ENCODE data around the gene MCFD2. TPM values are rescaled to one million over a fixed set of nuclear protein-coding genes. Genes with fewer than 3 reads are reported as not detected.

MCFD2 gene
- total and polyA plus RNA-seq, 2 donors (not counting 1 experiment from before 2014, with no cell fraction given), result 31.6 to 53.3 TPM

GRCh38 chr2:46879511-46879910 is 36.1 kb downstream of the MCFD2 start:
- H3K9me3 ChIP-seq (ENCODE audit: control extremely low read depth in 1 of 3, control insufficient read depth in 2 of 3, insufficient read depth in 1 of 3, low read length in 2 of 3), result no peaks in the 10 kb centered on the region
- H2AFZ ChIP-seq (ENCODE audit: insufficient read depth, low read depth, low read length, poor library complexity, severe bottlenecking), result no peak overlapping the region
- H3K9ac ChIP-seq (ENCODE audit: low read length), result no peak overlapping the region
- intact Hi-C loops (cut with micrococcal nuclease), result no loop called here
- no peak overlapping the region for H3K27ac Mint-ChIP-seq
- H3K4me2 ChIP-seq (replicated peaks; ENCODE audit: low read depth, low read length, poor library complexity, severe bottlenecking), result no peak overlapping the region
- H3K27me3 Mint-ChIP-seq, result peaks cover 8% of the 10 kb centered on the region
- ATAC-seq (ENCODE audit: low read depth) (no peak), DNase-seq (no peak)
- ChIA-PET CTCF (no interaction called here), POLR2A (no interaction called here)
- H3K4me1 Mint-ChIP-seq, result no peaks in the 10 kb centered on the region
- no peaks in the 10 kb centered on the region for H3K79me2 ChIP-seq (ENCODE audit: control insufficient read depth, insufficient read depth, low read length)
- no peak for TF ChIP-seq EZH2 (IDR thresholded peaks at IDR 0.05; ENCODE audit: borderline replicate concordance, insufficient read depth, low read depth, low read length, poor library complexity, severe bottlenecking)
- TF ChIP-seq CTCF (IDR thresholded peaks at IDR 0.05), result no peak
- no peaks in the 10 kb centered on the region for H3K9me3 Mint-ChIP-seq (ENCODE audit: insufficient read depth)
- H3K36me3 ChIP-seq (replicated peaks in 1 of 2; ENCODE audit: control extremely low read depth in 1 of 2, control insufficient read depth in 1 of 2, extremely low read depth in 1 of 2, insufficient read depth in 2 of 2, low read length in 1 of 2), result no peaks in the 10 kb centered on the region
- no peaks in the 10 kb centered on the region for H4K20me1 ChIP-seq (ENCODE audit: control insufficient read depth, insufficient read depth, low read length, poor library complexity, severe bottlenecking)
- H3K4me1 ChIP-seq (ENCODE audit: control insufficient read depth in 2 of 2, insufficient read depth in 2 of 2, low read length in 2 of 2), result no peaks in the 10 kb centered on the region
- H3K27me3 ChIP-seq (replicated peaks in 1 of 4; ENCODE audit: control extremely low read depth in 1 of 4, control insufficient read depth in 3 of 4, insufficient read depth in 4 of 4, low read length in 3 of 4), result peaks cover 0 to 3% (median 0%) of the 10 kb centered on the region in 4 experiments
- H3K4me3 Mint-ChIP-seq, result no peak overlapping the region
- H3K4me3 ChIP-seq (ENCODE audit: control extremely low read depth in 1 of 5, extremely low read depth in 1 of 5, insufficient read depth in 1 of 5, low read depth in 2 of 5, low read length in 4 of 5), result no peak overlapping the region
- no peak overlapping the region for H3K27ac ChIP-seq (ENCODE audit: low read length in 2 of 2)

- ChIA-PET CTCF (no interaction called here), POLR2A (no interaction called here)
- H3K27me3 Mint-ChIP-seq, result peaks cover 8% of the 10 kb centered on the region
- TF ChIP-seq CTCF (IDR thresholded peaks at IDR 0.05) (no peak), EZH2 (IDR thresholded peaks at IDR 0.05; ENCODE audit: borderline replicate concordance, insufficient read depth, low read depth, low read length, poor library complexity, severe bottlenecking) (no peak)
- intact Hi-C loops (cut with micrococcal nuclease), result no loop called here
- H3K4me2 ChIP-seq (replicated peaks; ENCODE audit: low read depth, low read length, poor library complexity, severe bottlenecking), result no peak overlapping the region
- ATAC-seq (ENCODE audit: low read depth) (no peak), DNase-seq (no peak)
- H4K20me1 ChIP-seq (ENCODE audit: control insufficient read depth, insufficient read depth, low read length, poor library complexity, severe bottlenecking), result no peaks in the 10 kb centered on the region
- H2AFZ ChIP-seq (ENCODE audit: insufficient read depth, low read depth, low read length, poor library complexity, severe bottlenecking), result no peak overlapping the region
- no peaks in the 10 kb centered on the region for H3K79me2 ChIP-seq (ENCODE audit: control insufficient read depth, insufficient read depth, low read length)
- H3K9me3 Mint-ChIP-seq (ENCODE audit: insufficient read depth), result no peaks in the 10 kb centered on the region
- no peaks in the 10 kb centered on the region for H3K36me3 ChIP-seq (replicated peaks in 1 of 2; ENCODE audit: control extremely low read depth in 1 of 2, control insufficient read depth in 1 of 2, extremely low read depth in 1 of 2, insufficient read depth in 2 of 2, low read length in 1 of 2)
- H3K27ac ChIP-seq (ENCODE audit: low read length in 2 of 2), result no peak overlapping the region
- H3K4me1 Mint-ChIP-seq, result no peaks in the 10 kb centered on the region
- WGBS (ENCODE audit: insufficient coverage), result 86% methylated on average over 5 of the region's 8 CpGs
- no peaks in the 10 kb centered on the region for H3K9me3 ChIP-seq (ENCODE audit: control extremely low read depth in 1 of 3, control insufficient read depth in 2 of 3, insufficient read depth in 1 of 3, low read length in 2 of 3)
- peaks cover 0 to 3% (median 0%) of the 10 kb centered on the region in 4 experiments for H3K27me3 ChIP-seq (replicated peaks in 1 of 4; ENCODE audit: control extremely low read depth in 1 of 4, control insufficient read depth in 3 of 4, insufficient read depth in 4 of 4, low read length in 3 of 4)
- no peak overlapping the region for H3K9ac ChIP-seq (ENCODE audit: low read length)
- no peaks in the 10 kb centered on the region for H3K4me1 ChIP-seq (ENCODE audit: control insufficient read depth in 2 of 2, insufficient read depth in 2 of 2, low read length in 2 of 2)
- no peak overlapping the region for H3K4me3 ChIP-seq (ENCODE audit: control extremely low read depth in 1 of 5, extremely low read depth in 1 of 5, insufficient read depth in 1 of 5, low read depth in 2 of 5, low read length in 4 of 5)
- no peak overlapping the region for H3K27ac Mint-ChIP-seq
- H3K4me3 Mint-ChIP-seq, result no peak overlapping the region
Observed at GRCh38 chr2:46878886-46879285, 36.7 kb downstream of the MCFD2 start.

All from B cell (primary cell).